Caco-2 (cell line): ENCODE measurements around the gene SGCD. TPM values are rescaled to one million over a fixed set of nuclear protein-coding genes. Genes with fewer than 3 reads are reported as not detected.

Experiments
- BruUV-seq: library from RNA; stranded (reverse); fragments of 400-500 nt; replicated peaks from 2 replicates; lab custom pipeline; 2021; lab: Mats Ljungman, UMichigan
- CTCF ChIA-PET: fragments of 300-600 bp; sonication (Branson Sonifier 250); formaldehyde crosslinking; loops from one replicate; lab custom pipeline; 2022; ENCODE audit warnings: antibody characterized with exemption; lab: Charles Lee
- POLR2A ChIA-PET: fragments of 300-600 bp; sonication (Branson Sonifier 250); formaldehyde crosslinking; loops from one replicate; lab custom pipeline; 2022; ENCODE audit warnings: antibody characterized with exemption; lab: Charles Lee
- DNase-seq, 2 experiments: peaks; one replicate each; pipeline versions ENCODE4 v3.0.0 to v3.0.0-alpha.2; 2020 to 2022
- H3K27me3 ChIP-seq: replicated peaks from 2 replicates; pipeline ENCODE4 v1.6.0; 2011; ENCODE audit warnings: low read length; ENCODE audit not compliant: control insufficient read depth, insufficient read depth
- H3K36me3 ChIP-seq: 2 replicates; pipeline ENCODE4 v1.5.1; 2011; ENCODE audit warnings: low read length; ENCODE audit not compliant: control insufficient read depth, insufficient read depth
- H3K4me1 ChIP-seq: fragments of 250-450 bp; sonication (Bioruptor Pico); 2 replicates; pipeline ENCODE4 v1.5.1; 2020; ENCODE audit warnings: mild to moderate bottlenecking
- H3K4me3 ChIP-seq: 2 replicates; pipeline ENCODE4 v1.5.1; 2011; ENCODE audit warnings: low read depth, mild to moderate bottlenecking, control low read depth, low read length
- H3K9me3 ChIP-seq: fragments of 250-450 bp; sonication (Bioruptor Pico); 2 replicates; pipeline ENCODE4 v1.5.1; 2020; ENCODE audit warnings: mild to moderate bottlenecking, moderate library complexity
- H3K27ac Mint-ChIP-seq: one replicate; pipeline ENCODE4 v1.8.0; 2022; ENCODE audit warnings: mixed read lengths; ENCODE audit not compliant: unreplicated experiment
- H3K27me3 Mint-ChIP-seq: one replicate; pipeline ENCODE4 v1.8.0; 2022; ENCODE audit warnings: mixed read lengths; ENCODE audit not compliant: insufficient read depth, unreplicated experiment
- H3K36me3 Mint-ChIP-seq: one replicate; pipeline ENCODE4 v1.8.0; 2022; ENCODE audit warnings: mild to moderate bottlenecking, mixed read lengths; ENCODE audit not compliant: insufficient read depth, unreplicated experiment
- H3K4me1 Mint-ChIP-seq: one replicate; pipeline ENCODE4 v1.8.0; 2022; ENCODE audit warnings: low read depth, mixed read lengths; ENCODE audit not compliant: unreplicated experiment
- H3K4me3 Mint-ChIP-seq: one replicate; pipeline ENCODE4 v1.8.0; 2022; ENCODE audit warnings: mild to moderate bottlenecking, moderate library complexity, mixed read lengths; ENCODE audit not compliant: unreplicated experiment
- H3K9me3 Mint-ChIP-seq: one replicate; pipeline ENCODE4 v1.8.0; 2022; ENCODE audit warnings: mixed read lengths; ENCODE audit not compliant: unreplicated experiment
- CTCF ChIP-seq, 2 experiments: fragments of 200-600 bp in 1 of 2; IDR thresholded peaks; 1 replicate in 1 of 2; 2 replicates in 1 of 2; pipeline versions ENCODE4 v1.5.1 to v1.8.0; 2011 to 2022; ENCODE audit warnings: antibody characterized with exemption in 1 of 2, control low read depth in 1 of 2, inconsistent platforms in 1 of 2, low read depth in 1 of 2, low read length in 1 of 2, mild to moderate bottlenecking in 1 of 2, moderate library complexity in 1 of 2; ENCODE audit not compliant: insufficient read depth in 1 of 2, severe bottlenecking in 1 of 2, unreplicated experiment in 1 of 2
- intact Hi-C: fragments of 100-400 bp; cut with micrococcal nuclease; formaldehyde crosslinking; loops from one replicate; pipeline ENCODE4 v1.10.0; 2022; ENCODE audit not compliant: unreplicated experiment
- total RNA-seq: library from RNA; stranded (reverse); gene quantifications from 2 replicates; pipeline ENCODE4 v1.2.3, GENCODE V29; 2022

Gene SGCD
- total RNA-seq, 1 experiment from 2014 or later, result 0.20 TPM

GRCh38 chr5:156479849-156480248 is 152.9 kb downstream of the SGCD start:
- no peak for TF ChIP-seq CTCF (IDR thresholded peaks at IDR 0.05; ENCODE audit: insufficient read depth in 1 of 2, low read depth in 1 of 2, low read length in 1 of 2, severe bottlenecking in 1 of 2, unreplicated experiment in 1 of 2)
- Histone ChIP-seq H3K4me3 (no peak overlapping the region), H3K36me3 (no peaks in the 10 kb centered on the region), H3K4me1 (no peaks in the 10 kb centered on the region), H3K27me3 (no peaks in the 10 kb centered on the region), H3K9me3 (no peaks in the 10 kb centered on the region)
- Mint-ChIP-seq H3K27ac (no peak overlapping the region), H3K36me3 (no peaks in the 10 kb centered on the region), H3K27me3 (no peaks in the 10 kb centered on the region), H3K9me3 (no peaks in the 10 kb centered on the region), H3K4me1 (no peaks in the 10 kb centered on the region), H3K4me3 (no peak overlapping the region)
- intact Hi-C loops, result no loop called here
- no peak for DNase-seq
- CTCF ChIA-PET, result no interaction called here
- BruUV-seq, result no TSS peak
- POLR2A ChIA-PET, result no interaction called here

GRCh38 chr5:156481741-156482140 is 154.8 kb downstream of the SGCD start:
- Histone ChIP-seq H3K36me3 (no peaks in the 10 kb centered on the region), H3K4me1 (no peaks in the 10 kb centered on the region), H3K4me3 (no peak overlapping the region), H3K9me3 (no peaks in the 10 kb centered on the region), H3K27me3 (no peaks in the 10 kb centered on the region)
- Mint-ChIP-seq H3K27ac (no peak overlapping the region), H3K9me3 (no peaks in the 10 kb centered on the region), H3K4me3 (no peak overlapping the region), H3K36me3 (no peaks in the 10 kb centered on the region), H3K4me1 (no peaks in the 10 kb centered on the region), H3K27me3 (no peaks in the 10 kb centered on the region)
- intact Hi-C loops, result no loop called here
- CTCF ChIA-PET, result no interaction called here
- no TSS peak for BruUV-seq
- DNase-seq, result no peak
- POLR2A ChIA-PET, result no interaction called here
- no peak for TF ChIP-seq CTCF (IDR thresholded peaks at IDR 0.05; ENCODE audit: insufficient read depth in 1 of 2, low read depth in 1 of 2, low read length in 1 of 2, severe bottlenecking in 1 of 2, unreplicated experiment in 1 of 2)

- H3K27me3 ChIP-seq, result no peaks in the 10 kb centered on the region
- H3K9me3 ChIP-seq, result no peaks in the 10 kb centered on the region
- H3K27ac Mint-ChIP-seq, result no peak overlapping the region
- no peaks in the 10 kb centered on the region for H3K9me3 Mint-ChIP-seq
- H3K4me1 Mint-ChIP-seq, result no peaks in the 10 kb centered on the region
- H3K4me1 ChIP-seq, result no peaks in the 10 kb centered on the region
- DNase-seq, result peak in 1 of 2 experiments; percentile 2
- H3K27me3 Mint-ChIP-seq, result no peaks in the 10 kb centered on the region
- no peak overlapping the region for H3K4me3 ChIP-seq
- CTCF ChIA-PET, result no interaction called here
- H3K36me3 Mint-ChIP-seq, result no peaks in the 10 kb centered on the region
- POLR2A ChIA-PET, result no interaction called here
- peak in 1 of 2 experiments; percentile 1 for TF ChIP-seq CTCF (IDR thresholded peaks at IDR 0.05; ENCODE audit: insufficient read depth in 1 of 2, low read depth in 1 of 2, low read length in 1 of 2, severe bottlenecking in 1 of 2, unreplicated experiment in 1 of 2)
- intact Hi-C loops, result no loop called here
- BruUV-seq, result no TSS peak
- no peak overlapping the region for H3K4me3 Mint-ChIP-seq
- no peaks in the 10 kb centered on the region for H3K36me3 ChIP-seq
Observed at GRCh38 chr5:156482818-156483217, 155.9 kb downstream of the SGCD start.
